HCT116 (cell line): ENCODE results near the gene PRRX1. TPM values are rescaled to one million over a fixed set of nuclear protein-coding genes. Genes with fewer than 3 reads are reported as not detected.

Source experiments
- ATAC-seq: fragments of 200-7000 bp; cut with Tn5 transposase; 2 replicates; pipeline ENCODE4 v1.9.1; 2020; ENCODE audit warnings: mild to moderate bottlenecking, moderate library complexity
- BruUV-seq: library from RNA; stranded (reverse); fragments of 400-500 nt; replicated peaks from 2 replicates; lab custom pipeline; 2021; lab: Mats Ljungman, UMichigan
- CTCF ChIA-PET: fragments of 300-600 bp; sonication (Branson Sonifier 250); formaldehyde crosslinking; loops from one replicate; lab custom pipeline; 2021; ENCODE audit warnings: antibody characterized with exemption; lab: Charles Lee
- POLR2A ChIA-PET: fragments of 300-600, 350-600 bp; sonication (Branson Sonifier 250); formaldehyde crosslinking; loops from one replicate; lab custom pipeline; 2021; ENCODE audit warnings: antibody characterized with exemption; lab: Charles Lee
- RAD21 ChIA-PET, 2 experiments: fragments of 300-600 bp; sonication (Branson Sonifier 250); formaldehyde crosslinking; loops; one replicate each; lab custom pipeline; 2023; ENCODE audit warnings: low total read pairs in 2 of 2; ENCODE audit not compliant: uncharacterized antibody in 2 of 2, unreplicated experiment in 2 of 2, low non-redundant PET in 1 of 2; lab: Charles Lee
- DNase-seq: peaks from one replicate; pipeline ENCODE4 v3.0.0-alpha.2; 2010; ENCODE audit warnings: low read depth, low spot score
- H2AFZ ChIP-seq: fragments of 200-600 bp; shearing (Covaris generic), sonication (generic); 2 replicates; pipeline ENCODE4 v1.6.1; 2017; ENCODE audit warnings: low read depth, mixed run types, mixed read lengths, antibody characterized with exemption, low read length; ENCODE audit not compliant: poor library complexity, severe bottlenecking
- H3K27ac ChIP-seq: 2 replicates; pipeline ENCODE4 v1.5.1; 2012; ENCODE audit warnings: low read depth, low read length
- H3K27me3 ChIP-seq: fragments of 200-600 bp; sonication (generic); 2 replicates; pipeline ENCODE4 v1.6.1; 2016; ENCODE audit warnings: mixed run types, low read length, mixed read lengths; ENCODE audit not compliant: insufficient read depth
- H3K36me3 ChIP-seq, 2 experiments: fragments of 200-500 bp in 1 of 2; fragments of 200-600 bp in 1 of 2; sonication (Bioruptor generic) in 1 of 2; sonication (generic) in 1 of 2; 2 replicates each; pipeline versions ENCODE4 v1.5.1 to v1.6.1; 2014 to 2016; ENCODE audit warnings: low read length in 2 of 2, inconsistent platforms in 1 of 2, mixed read lengths in 1 of 2, mixed run types in 1 of 2; ENCODE audit not compliant: insufficient read depth in 2 of 2, control insufficient read depth in 1 of 2
- H3K4me1 ChIP-seq, 2 experiments: fragments of 200-600 bp in 1 of 2; sonication (generic) in 1 of 2; 2 replicates each; pipeline versions ENCODE4 v1.5.1 to v1.6.1; 2012 to 2017; ENCODE audit warnings: low read length in 2 of 2, inconsistent platforms in 1 of 2, mild to moderate bottlenecking in 1 of 2, mixed read lengths in 1 of 2, mixed run types in 1 of 2, moderate library complexity in 1 of 2; ENCODE audit not compliant: insufficient read depth in 2 of 2, control insufficient read depth in 1 of 2
- H3K4me2 ChIP-seq: fragments of 200-600 bp; sonication (generic); 2 replicates; pipeline ENCODE4 v1.6.1; 2017; ENCODE audit warnings: mixed run types, low read length, mixed read lengths
- H3K4me3 ChIP-seq, 2 experiments: fragments of 200-600 bp in 1 of 2; sonication (generic) in 1 of 2; replicated peaks in 1 of 2; 2 replicates each; pipeline ENCODE4 v1.5.1; 2011 to 2016; ENCODE audit warnings: low read length in 2 of 2, control low read depth in 1 of 2, low read depth in 1 of 2, mild to moderate bottlenecking in 1 of 2, mixed read lengths in 1 of 2, mixed run types in 1 of 2
- H3K79me2 ChIP-seq: fragments of 200-600 bp; sonication (generic); 2 replicates; pipeline ENCODE4 v1.6.1; 2017; ENCODE audit warnings: mild to moderate bottlenecking, mixed run types, low read length, moderate library complexity, mixed read lengths; ENCODE audit not compliant: insufficient read depth
- H3K9ac ChIP-seq: fragments of 200-600 bp; sonication (generic); 2 replicates; pipeline ENCODE4 v1.6.1; 2016; ENCODE audit warnings: low read length, mixed read lengths
- H3K9me2 ChIP-seq: fragments of 200-600 bp; sonication (generic), shearing (Covaris generic); 2 replicates; pipeline ENCODE4 v1.6.1; 2017; ENCODE audit warnings: mixed run types, mild to moderate bottlenecking, moderate library complexity; ENCODE audit not compliant: insufficient read depth
- H3K9me3 ChIP-seq, 2 experiments: fragments of 200-500 bp in 1 of 2; fragments of 200-600 bp in 1 of 2; sonication (Bioruptor generic) in 1 of 2; sonication (generic) in 1 of 2; 2 replicates each; pipeline ENCODE4 v1.6.1; 2014 to 2017; ENCODE audit warnings: low read length in 2 of 2, mixed read lengths in 2 of 2, inconsistent platforms in 1 of 2, low read depth in 1 of 2, mild to moderate bottlenecking in 1 of 2, mixed run types in 1 of 2, moderate library complexity in 1 of 2; ENCODE audit not compliant: control insufficient read depth in 1 of 2, insufficient read depth in 1 of 2
- H4K20me1 ChIP-seq: fragments of 200-600 bp; sonication (generic), shearing (Covaris generic); 2 replicates; pipeline ENCODE4 v1.6.1; 2017; ENCODE audit warnings: mixed run types, mild to moderate bottlenecking, moderate library complexity; ENCODE audit not compliant: insufficient read depth
- EZH2phosphoT487 ChIP-seq: fragments of 200-600 bp; IDR thresholded peaks from 2 replicates; pipeline ENCODE4 v1.6.1; 2018; ENCODE audit warnings: antibody characterized with exemption, borderline replicate concordance
- FOSL1 ChIP-seq: IDR thresholded peaks from 2 replicates; pipeline ENCODE4 v1.6.1; 2012; ENCODE audit warnings: low read depth
- POLR2A ChIP-seq: IDR thresholded peaks from 2 replicates; pipeline ENCODE4 v1.7.0; 2011; ENCODE audit warnings: borderline replicate concordance; ENCODE audit not compliant: insufficient read depth, insufficient read length; ENCODE audit errors: extremely low read depth
- RAD21 ChIP-seq: IDR thresholded peaks from 2 replicates; pipeline ENCODE4 v1.6.1; 2012; ENCODE audit warnings: low read depth, mild to moderate bottlenecking
- SP1 ChIP-seq: IDR thresholded peaks from 2 replicates; pipeline ENCODE4 v1.6.1; 2012; ENCODE audit warnings: low read depth
- YY1 ChIP-seq: IDR thresholded peaks from 2 replicates; pipeline ENCODE4 v1.6.1; 2011; ENCODE audit warnings: low read length, low read depth, moderate library complexity, mild to moderate bottlenecking; ENCODE audit not compliant: insufficient replicate concordance; ENCODE audit errors: extremely low read depth
- ZFX ChIP-seq: fragments of 450-650 bp; IDR thresholded peaks from 2 replicates; pipeline ENCODE4 v1.6.1; 2017
- intact Hi-C: fragments of 100-400 bp; cut with micrococcal nuclease; formaldehyde crosslinking; loops from 2 replicates; pipeline ENCODE4 v1.10.0; 2022
- total RNA-seq: library from RNA; stranded (reverse); gene quantifications from one replicate; pipeline ENCODE4 v1.2.1, GENCODE V29; 2021; ENCODE audit not compliant: unreplicated experiment
- TF ChIP-seq, protein P1 (sequence below): IDR thresholded peaks from 2 replicates; pipeline ENCODE4 v1.6.1; 2012; ENCODE audit warnings: low read depth
- TF ChIP-seq, protein P2 (sequence below): IDR thresholded peaks from 2 replicates; pipeline ENCODE4 v1.6.1; 2012

The PRRX1 gene
- total RNA-seq, 1 experiment from 2014 or later, result 0.37 TPM

DNA sequence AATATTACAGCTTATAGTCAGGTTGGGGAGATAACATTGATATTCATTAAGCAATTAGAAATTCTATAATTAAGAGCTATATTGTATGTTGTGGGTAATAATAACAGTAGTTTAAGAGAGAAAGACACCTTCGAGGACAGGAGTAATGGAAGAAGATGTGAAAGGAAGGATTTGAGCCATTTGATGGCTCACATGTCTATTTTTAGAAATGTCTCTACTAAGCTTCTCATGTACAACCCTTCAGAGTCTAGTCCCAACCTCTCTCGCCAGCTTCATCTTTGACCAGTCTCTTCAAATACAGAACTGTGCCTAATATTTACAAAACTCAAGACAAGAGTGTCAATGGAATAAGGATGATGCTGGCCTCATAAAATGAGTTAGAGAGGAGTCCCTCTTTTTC lies 95.1 kb downstream of the PRRX1 start:
- Histone ChIP-seq H3K9ac (no peak overlapping the region), H3K4me2 (no peak overlapping the region), H3K27ac (no peak overlapping the region), H3K4me3 (no peak overlapping the region), H3K36me3 (no peaks in the 10 kb centered on the region), H3K9me3 (no peaks in the 10 kb centered on the region), H3K4me1 (no peaks in the 10 kb centered on the region), H4K20me1 (no peaks in the 10 kb centered on the region), H3K27me3 (no peaks in the 10 kb centered on the region), H3K79me2 (no peaks in the 10 kb centered on the region), H3K9me2 (no peaks in the 10 kb centered on the region), H2AFZ (no peak overlapping the region)
- RAD21 ChIA-PET, result no interaction called here
- no peak for ATAC-seq
- no peak for DNase-seq
- POLR2A ChIA-PET, result no interaction called here
- BruUV-seq, result no TSS peak
- no peak for TF ChIP-seq FOSL1
- TF ChIP-seq, protein P1, sequence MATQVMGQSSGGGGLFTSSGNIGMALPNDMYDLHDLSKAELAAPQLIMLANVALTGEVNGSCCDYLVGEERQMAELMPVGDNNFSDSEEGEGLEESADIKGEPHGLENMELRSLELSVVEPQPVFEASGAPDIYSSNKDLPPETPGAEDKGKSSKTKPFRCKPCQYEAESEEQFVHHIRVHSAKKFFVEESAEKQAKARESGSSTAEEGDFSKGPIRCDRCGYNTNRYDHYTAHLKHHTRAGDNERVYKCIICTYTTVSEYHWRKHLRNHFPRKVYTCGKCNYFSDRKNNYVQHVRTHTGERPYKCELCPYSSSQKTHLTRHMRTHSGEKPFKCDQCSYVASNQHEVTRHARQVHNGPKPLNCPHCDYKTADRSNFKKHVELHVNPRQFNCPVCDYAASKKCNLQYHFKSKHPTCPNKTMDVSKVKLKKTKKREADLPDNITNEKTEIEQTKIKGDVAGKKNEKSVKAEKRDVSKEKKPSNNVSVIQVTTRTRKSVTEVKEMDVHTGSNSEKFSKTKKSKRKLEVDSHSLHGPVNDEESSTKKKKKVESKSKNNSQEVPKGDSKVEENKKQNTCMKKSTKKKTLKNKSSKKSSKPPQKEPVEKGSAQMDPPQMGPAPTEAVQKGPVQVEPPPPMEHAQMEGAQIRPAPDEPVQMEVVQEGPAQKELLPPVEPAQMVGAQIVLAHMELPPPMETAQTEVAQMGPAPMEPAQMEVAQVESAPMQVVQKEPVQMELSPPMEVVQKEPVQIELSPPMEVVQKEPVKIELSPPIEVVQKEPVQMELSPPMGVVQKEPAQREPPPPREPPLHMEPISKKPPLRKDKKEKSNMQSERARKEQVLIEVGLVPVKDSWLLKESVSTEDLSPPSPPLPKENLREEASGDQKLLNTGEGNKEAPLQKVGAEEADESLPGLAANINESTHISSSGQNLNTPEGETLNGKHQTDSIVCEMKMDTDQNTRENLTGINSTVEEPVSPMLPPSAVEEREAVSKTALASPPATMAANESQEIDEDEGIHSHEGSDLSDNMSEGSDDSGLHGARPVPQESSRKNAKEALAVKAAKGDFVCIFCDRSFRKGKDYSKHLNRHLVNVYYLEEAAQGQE, result no peak
- TF ChIP-seq SP1, result no peak
- TF ChIP-seq EZH2phosphoT487, result no peak
- TF ChIP-seq RAD21, result no peak
- no peak for TF ChIP-seq POLR2A
- no peak for TF ChIP-seq YY1
- no peak for TF ChIP-seq ZFX
- TF ChIP-seq, protein P2, sequence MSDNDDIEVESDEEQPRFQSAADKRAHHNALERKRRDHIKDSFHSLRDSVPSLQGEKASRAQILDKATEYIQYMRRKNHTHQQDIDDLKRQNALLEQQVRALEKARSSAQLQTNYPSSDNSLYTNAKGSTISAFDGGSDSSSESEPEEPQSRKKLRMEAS, result no peak
- intact Hi-C loops, result no loop called here
- CTCF ChIA-PET, result no interaction called here
